NCI-H1694 (cell line): ENCODE measurements around the gene TMEM30B.
A peak's percentile ranks its signal among the peaks of the same experiment; 100 is the strongest.
"Not testable (repeated sequence)": the region's sequence is repeated elsewhere in the genome, so short reads cannot be mapped to it uniquely, and the experiment has no call there.

Experiments
- DNase-seq: peaks from one replicate; lab custom pipeline; 2025; lab: John Stamatoyannopoulos, UW

TMEM30B gene

GRCh38 chr14:61281186-61281947, at the start of gene TMEM30B:
TMEM30B (minus strand) TSS chr14:61281338; CDS start chr14:61281147, 191 bp downstream.
- DNase-seq, result no peak

- no peak for DNase-seq
These were observed 49.4 kb upstream of the TMEM30B start for GRCh38 chr14:61330511-61330910.

- DNase-seq, result no peak
These were observed 48.4 kb upstream of the TMEM30B start for GRCh38 chr14:61329478-61330051.

- DNase-seq, result no peak
These were observed 47.6 kb upstream of the TMEM30B start for GRCh38 chr14:61328626-61329262.

- no peak for DNase-seq
These were observed 45.7 kb upstream of the TMEM30B start for GRCh38 chr14:61326847-61327246.

GRCh38 chr14:61326146-61326545, 45.0 kb upstream of the TMEM30B start:
- DNase-seq, result no peak

GRCh38 chr14:61325166-61325565, 44.0 kb upstream of the TMEM30B start:
- DNase-seq, result no peak

GRCh38 chr14:61323970-61324369, 42.8 kb upstream of the TMEM30B start:
- no peak for DNase-seq

GRCh38 chr14:61322799-61323290, 41.7 kb upstream of the TMEM30B start:
- no peak for DNase-seq

- DNase-seq, result no peak
These were observed 41.1 kb upstream of the TMEM30B start for GRCh38 chr14:61322011-61322798.

- DNase-seq, result peak; percentile 7
These were observed 40.4 kb upstream of the TMEM30B start, which contains the start of gene PRKCH for GRCh38 chr14:61321385-61322010. PRKCH (plus strand) TSS chr14:61321579; CDS start chr14:61322102, 523 bp downstream.

- no peak for DNase-seq
These were observed 39.8 kb upstream of the TMEM30B start for GRCh38 chr14:61320806-61321384.

- DNase-seq, result not testable (repeated sequence)
These were observed 39.0 kb upstream of the TMEM30B start for GRCh38 chr14:61320170-61320569.

GRCh38 chr14:61319706-61320105, 38.6 kb upstream of the TMEM30B start:
- DNase-seq, result no peak

- no peak for DNase-seq
These were observed 37.9 kb upstream of the TMEM30B start for GRCh38 chr14:61319086-61319485.

- DNase-seq, result no peak
These were observed 34.2 kb upstream of the TMEM30B start for GRCh38 chr14:61315313-61315712.

- not testable (repeated sequence) for DNase-seq
These were observed 27.6 kb upstream of the TMEM30B start for GRCh38 chr14:61308701-61309100.

GRCh38 chr14:61308198-61308597, 27.1 kb upstream of the TMEM30B start:
- DNase-seq, result no peak

GRCh38 chr14:61304688-61305087, 23.6 kb upstream of the TMEM30B start:
- DNase-seq, result no peak

GRCh38 chr14:61300754-61301153, 19.6 kb upstream of the TMEM30B start:
- no peak for DNase-seq

GRCh38 chr14:61300209-61300608, 19.1 kb upstream of the TMEM30B start:
- DNase-seq, result no peak
